Testis (tissue), 3 donors: ENCODE results near the gene KLC3. TPM values are rescaled to one million over a fixed set of nuclear protein-coding genes. Genes with fewer than 3 reads are reported as not detected.

Experiments used
- DNase-seq: peaks from one replicate; pipeline ENCODE4 v3.0.0-alpha.2; 2019
- H3K27ac ChIP-seq, 2 donors: fragments of 200-600 bp; sonication (generic); one replicate each; pipeline ENCODE4 v1.5.1; 2019
- H3K27me3 ChIP-seq: fragments of 200-600 bp; sonication (generic); one replicate; pipeline ENCODE4 v1.5.1; 2019
- H3K36me3 ChIP-seq: fragments of 200-600 bp; sonication (generic); one replicate; pipeline ENCODE4 v1.5.1; 2017; ENCODE audit warnings: low read depth; ENCODE audit errors: missing control alignments
- H3K4me1 ChIP-seq: fragments of 200-600 bp; sonication (generic); one replicate; pipeline ENCODE4 v1.5.1; 2019
- H3K4me3 ChIP-seq, 2 donors: fragments of 200-600 bp; sonication (generic); one replicate each; pipeline ENCODE4 v1.5.1; 2017 to 2019
- H3K9me3 ChIP-seq: fragments of 200-600 bp; sonication (generic); one replicate; pipeline ENCODE4 v1.5.1; 2017
- CTCF ChIP-seq, 3 experiments: fragments of 450-650 bp in 2 of 3; fragments of 200-600 bp in 1 of 3; sonication (generic) in 1 of 3; IDR thresholded peaks; one replicate each; pipeline ENCODE4 v1.5.1; 2016 to 2019; ENCODE audit warnings: antibody characterized with exemption in 3 of 3, mild to moderate bottlenecking in 2 of 3, moderate library complexity in 1 of 3
- POLR2A ChIP-seq: fragments of 450-650 bp; IDR thresholded peaks from one replicate; pipeline ENCODE4 v1.6.1; 2017; ENCODE audit warnings: antibody characterized with exemption, mild to moderate bottlenecking, moderate library complexity
- WGBS, 2 donors: methylation state at CpG; one replicate each; pipeline ENCODE4 v1.1.5; 2018; 5-methylcytosine and 5-hydroxymethylcytosine counted together
- intact Hi-C: fragments of 100-400 bp; cut with DNase I; formaldehyde crosslinking; loops from one replicate; pipeline ENCODE4 v1.15.1; 2023; ENCODE audit warnings: low total_unique reads
- polyA plus RNA-seq: library from polyadenylated mRNA; stranded (reverse); fragments of 350-450 nt; fragmentation: Illumina TruSeq; extraction: RNeasy Lipid Tissue Mini Kit (QIAGEN cat#74804); gene quantifications from one replicate; pipeline ENCODE4 v1.2.3, GENCODE V29; 2014; ENCODE audit warnings: low read depth, low replicate concordance; ENCODE audit not compliant: insufficient read depth
- total RNA-seq, 2 donors: library from RNA; depleted of rRNA; stranded (reverse); fragments of >200 nt; gene quantifications; one replicate each; pipeline ENCODE4 v1.2.3, GENCODE V29; 2016

KLC3 gene
- total and polyA plus RNA-seq, 3 donors from 2014 or later, result 5.9 to 13.7 (median 6.4) TPM

GRCh38 chr19:45339629-45340028, 921 bp upstream of the KLC3 start:
- WGBS, 2 donors, result 57 to 59% methylated on average over 6 of the region's 6 CpGs
- Histone ChIP-seq H3K4me3 (no peak overlapping the region), H3K36me3 (no peaks in the 10 kb centered on the region), H3K27ac (no peak overlapping the region), H3K27me3 (no peaks in the 10 kb centered on the region), H3K4me1 (no peaks in the 10 kb centered on the region), H3K9me3 (no peaks in the 10 kb centered on the region)
- no peak for TF ChIP-seq CTCF (IDR thresholded peaks at IDR 0.05)
- no peak for TF ChIP-seq POLR2A
- no peak for DNase-seq
- intact Hi-C loops, result no loop called here

GRCh38 chr19:45340899-45341453, 426 bp downstream of the KLC3 start:
- Histone ChIP-seq H3K4me3 (peak overlapping the region; percentile 43), H3K9me3 (no peaks in the 10 kb centered on the region), H3K27me3 (no peaks in the 10 kb centered on the region), H3K27ac (no peak overlapping the region), H3K36me3 (no peaks in the 10 kb centered on the region), H3K4me1 (no peaks in the 10 kb centered on the region)
- intact Hi-C loops, result no loop called here
- no peak for TF ChIP-seq CTCF (IDR thresholded peaks at IDR 0.05)
- no peak for TF ChIP-seq POLR2A
- no peak for DNase-seq
- 14 to 35% methylated on average over 8 to 23 of the region's 25 CpGs for WGBS, 2 donors

- WGBS, 2 donors, result 69 to 79% methylated on average over 13 of the region's 13 CpGs
- no peak overlapping the region for H3K4me3 ChIP-seq
- DNase-seq, result no peak
- no peaks in the 10 kb centered on the region for H3K36me3 ChIP-seq
- H3K27me3 ChIP-seq, result no peaks in the 10 kb centered on the region
- TF ChIP-seq CTCF (IDR thresholded peaks at IDR 0.05) (no peak), POLR2A (no peak)
- intact Hi-C loops, result no loop called here
- no peaks in the 10 kb centered on the region for H3K9me3 ChIP-seq
- H3K4me1 ChIP-seq, result no peaks in the 10 kb centered on the region
- no peak overlapping the region for H3K27ac ChIP-seq
Measured at GRCh38 chr19:45342911-45343310, 2.4 kb downstream of the KLC3 start.

GRCh38 chr19:45344621-45345505, 4.3 kb downstream of the KLC3 start:
- Histone ChIP-seq H3K27me3 (no peaks in the 10 kb centered on the region), H3K27ac (no peak overlapping the region), H3K9me3 (no peaks in the 10 kb centered on the region), H3K4me3 (no peak overlapping the region), H3K4me1 (no peaks in the 10 kb centered on the region), H3K36me3 (no peaks in the 10 kb centered on the region)
- intact Hi-C loops, result no loop called here
- DNase-seq, result no peak
- TF ChIP-seq POLR2A (no peak), CTCF (IDR thresholded peaks at IDR 0.05) (no peak)
- WGBS, 2 donors, result 57 to 70% methylated on average over 6 to 15 of the region's 15 CpGs
